ENCODE data around the gene PRSS8. TPM values are rescaled to one million over a fixed set of nuclear protein-coding genes. Genes with fewer than 3 reads are reported as not detected.

PRSS8 gene
- total RNA-seq, 1 donor from 2014 or later: not detected

DNA sequence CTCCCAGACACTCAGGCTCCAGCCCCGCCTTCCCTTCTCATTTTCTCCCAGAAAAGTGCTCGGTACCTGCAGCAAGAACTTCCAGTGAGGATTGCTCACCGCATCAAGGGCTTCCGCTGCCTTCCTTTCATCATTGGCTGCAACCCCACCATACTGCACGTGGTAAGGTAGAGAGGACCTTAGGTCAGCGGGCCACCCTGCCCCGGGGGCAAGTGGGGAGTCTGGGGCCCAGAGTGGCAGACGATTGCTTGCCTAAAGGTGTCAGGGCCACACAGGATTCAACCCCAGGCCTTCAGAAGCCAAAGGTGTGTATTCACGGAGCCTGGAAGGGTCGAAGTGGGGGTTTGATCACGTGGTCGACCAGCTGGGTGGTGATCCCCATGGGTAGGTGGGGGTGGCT, 25.9 kb downstream of the PRSS8 start:
- H3K27me3 Mint-ChIP-seq (ENCODE audit: low read depth): no peaks in the 10 kb centered on the region
- H3K27ac Mint-ChIP-seq (ENCODE audit: unreplicated experiment): no peak overlapping the region
- peaks cover 3% of the 10 kb centered on the region for H3K36me3 Mint-ChIP-seq (ENCODE audit: low read depth)

DNA sequence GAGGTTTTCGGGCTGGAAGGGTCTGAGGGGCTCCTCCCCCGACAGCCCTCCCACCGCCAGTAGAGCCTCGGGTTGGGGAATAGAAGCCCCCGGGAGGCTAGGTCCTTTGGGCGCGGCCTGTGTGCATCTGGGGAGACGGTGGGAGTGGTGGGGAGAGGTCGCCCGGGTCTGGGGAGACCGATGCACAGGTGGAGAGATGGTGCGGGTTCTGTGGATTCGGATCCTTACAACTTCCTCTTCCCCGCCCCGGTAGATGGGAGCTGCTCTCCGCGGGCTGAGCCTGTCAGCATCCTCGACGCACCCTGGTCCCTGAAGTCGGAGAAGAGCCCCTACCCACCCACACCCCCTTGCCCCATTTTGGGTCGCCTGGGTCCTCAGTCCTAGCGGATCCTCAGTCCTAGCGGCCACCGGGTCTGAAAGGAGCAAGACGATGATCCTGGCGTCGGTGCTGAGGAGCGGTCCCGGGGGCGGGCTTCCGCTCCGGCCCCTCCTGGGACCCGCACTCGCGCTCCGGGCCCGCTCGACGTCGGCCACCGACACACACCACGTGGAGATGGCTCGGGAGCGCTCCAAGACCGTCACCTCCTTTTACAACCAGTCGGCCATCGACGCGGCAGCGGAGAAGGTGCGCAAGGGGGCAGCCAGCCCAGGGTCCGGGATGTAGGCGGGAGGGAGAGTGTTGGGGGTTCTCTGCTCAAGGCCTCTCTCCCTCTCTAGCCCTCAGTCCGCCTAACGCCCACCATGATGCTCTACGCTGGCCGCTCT, 26.6 kb downstream of the PRSS8 start:
- H3K27me3 Mint-ChIP-seq (ENCODE audit: low read depth): no peaks in the 10 kb centered on the region
- TF ChIP-seq, protein P1, sequence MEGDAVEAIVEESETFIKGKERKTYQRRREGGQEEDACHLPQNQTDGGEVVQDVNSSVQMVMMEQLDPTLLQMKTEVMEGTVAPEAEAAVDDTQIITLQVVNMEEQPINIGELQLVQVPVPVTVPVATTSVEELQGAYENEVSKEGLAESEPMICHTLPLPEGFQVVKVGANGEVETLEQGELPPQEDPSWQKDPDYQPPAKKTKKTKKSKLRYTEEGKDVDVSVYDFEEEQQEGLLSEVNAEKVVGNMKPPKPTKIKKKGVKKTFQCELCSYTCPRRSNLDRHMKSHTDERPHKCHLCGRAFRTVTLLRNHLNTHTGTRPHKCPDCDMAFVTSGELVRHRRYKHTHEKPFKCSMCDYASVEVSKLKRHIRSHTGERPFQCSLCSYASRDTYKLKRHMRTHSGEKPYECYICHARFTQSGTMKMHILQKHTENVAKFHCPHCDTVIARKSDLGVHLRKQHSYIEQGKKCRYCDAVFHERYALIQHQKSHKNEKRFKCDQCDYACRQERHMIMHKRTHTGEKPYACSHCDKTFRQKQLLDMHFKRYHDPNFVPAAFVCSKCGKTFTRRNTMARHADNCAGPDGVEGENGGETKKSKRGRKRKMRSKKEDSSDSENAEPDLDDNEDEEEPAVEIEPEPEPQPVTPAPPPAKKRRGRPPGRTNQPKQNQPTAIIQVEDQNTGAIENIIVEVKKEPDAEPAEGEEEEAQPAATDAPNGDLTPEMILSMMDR (conservative IDR thresholded peaks at IDR 0.05): no peak
- peaks cover 16% of the 10 kb centered on the region for H3K4me1 Mint-ChIP-seq
- no peak overlapping the region for H3K27ac Mint-ChIP-seq (ENCODE audit: unreplicated experiment)
- no peaks in the 10 kb centered on the region for H3K9me3 Mint-ChIP-seq
- no peak for DNase-seq (ENCODE audit: low read depth, low spot score)
- peak overlapping the region; percentile 87 for H3K4me3 Mint-ChIP-seq
- peaks cover 3% of the 10 kb centered on the region for H3K36me3 Mint-ChIP-seq (ENCODE audit: low read depth)

More for the DNA sequence above, 25.9 kb downstream of the PRSS8 start:
- DNase-seq (ENCODE audit: low read depth, low spot score): no peak
- peak overlapping the region; percentile 87 for H3K4me3 Mint-ChIP-seq
- TF ChIP-seq, protein P1 (conservative IDR thresholded peaks at IDR 0.05): no peak
- no peaks in the 10 kb centered on the region for H3K9me3 Mint-ChIP-seq
- peaks cover 16% of the 10 kb centered on the region for H3K4me1 Mint-ChIP-seq

DNA sequence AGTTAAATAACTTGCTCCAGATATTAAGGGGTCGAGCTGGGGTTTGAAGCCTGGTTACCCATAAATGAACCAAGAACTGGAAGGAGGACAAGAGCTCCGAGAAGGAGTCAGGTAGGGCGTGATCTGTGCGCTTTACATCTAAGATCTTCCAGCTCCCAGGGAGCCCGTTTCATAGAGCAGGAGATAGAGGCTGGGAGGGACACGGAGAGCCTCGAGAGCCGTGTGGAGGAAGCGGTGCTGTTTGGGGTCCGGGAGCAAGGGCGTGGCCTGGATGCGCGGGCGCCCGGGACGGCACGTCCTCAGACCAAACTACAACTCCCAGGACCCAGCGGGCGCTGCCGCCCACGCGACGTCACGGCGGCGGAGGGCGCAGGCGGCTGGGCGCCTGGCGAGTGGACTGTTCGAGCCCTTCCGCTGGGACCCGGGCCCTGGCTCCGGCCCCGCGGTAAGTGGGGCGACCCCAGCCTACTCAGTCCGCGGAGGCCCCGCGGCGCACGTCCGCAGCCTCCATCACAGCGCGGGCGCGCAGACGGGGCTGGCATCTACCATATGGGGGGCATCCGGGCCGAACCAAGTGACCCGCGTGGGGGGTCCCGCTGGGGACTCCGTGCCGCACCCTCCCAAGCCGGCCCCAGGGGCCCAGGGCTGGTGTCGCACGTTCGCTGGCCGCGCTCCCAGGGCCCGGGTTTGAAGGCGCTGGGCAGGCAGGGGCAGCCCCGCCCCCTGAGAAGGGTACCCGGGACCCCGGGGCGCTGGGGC, 27.3 kb downstream of the PRSS8 start, which contains the start of gene BCKDK:
Gene BCKDK (plus strand): TSS at position 352 of the 759 bp plus-strand sequence. CDS start 838 bp downstream, outside the sequence.
- peak; percentile 63 for DNase-seq (ENCODE audit: low read depth, low spot score)
- Mint-ChIP-seq H3K4me3 (peak within 1 kb of the TSS; percentile 90), H3K27ac (ENCODE audit: unreplicated experiment) (no peak within 1 kb of the TSS), H3K9me3 (no peaks in the 10 kb centered on the region), H3K4me1 (peaks cover 16% of the 10 kb centered on the region), H3K27me3 (ENCODE audit: low read depth) (no peaks in the 10 kb centered on the region), H3K36me3 (ENCODE audit: low read depth) (peaks cover 3% of the 10 kb centered on the region)
- TF ChIP-seq, protein P1 (conservative IDR thresholded peaks at IDR 0.05): no peak

DNA sequence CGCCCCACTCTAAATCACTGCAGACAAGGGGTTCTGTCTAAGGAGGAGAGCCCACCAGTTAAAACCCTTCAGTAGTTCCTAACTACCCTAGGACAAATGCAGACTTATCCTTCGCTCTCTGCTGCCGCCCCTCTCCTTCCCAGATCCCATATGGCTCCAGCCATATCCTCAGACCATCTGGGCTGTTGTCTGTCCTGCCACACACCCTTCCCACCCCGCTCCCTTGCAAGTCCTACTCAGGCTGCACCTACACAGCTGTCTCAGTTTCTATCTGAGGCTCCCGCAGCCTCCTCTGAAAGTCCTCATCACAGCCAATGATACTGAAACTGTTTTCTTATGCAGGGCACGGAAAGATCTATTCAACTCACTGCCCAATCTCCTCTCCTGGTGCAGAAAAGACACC, 28.1 kb downstream of the PRSS8 start:
- TF ChIP-seq, protein P1 (conservative IDR thresholded peaks at IDR 0.05): no peak
- Mint-ChIP-seq H3K4me3 (peak overlapping the region; percentile 90), H3K27me3 (ENCODE audit: low read depth) (no peaks in the 10 kb centered on the region), H3K27ac (ENCODE audit: unreplicated experiment) (no peak overlapping the region), H3K36me3 (ENCODE audit: low read depth) (peaks cover 3% of the 10 kb centered on the region), H3K9me3 (no peaks in the 10 kb centered on the region), H3K4me1 (peaks cover 16% of the 10 kb centered on the region)
- no peak for DNase-seq (ENCODE audit: low read depth, low spot score)

DNA sequence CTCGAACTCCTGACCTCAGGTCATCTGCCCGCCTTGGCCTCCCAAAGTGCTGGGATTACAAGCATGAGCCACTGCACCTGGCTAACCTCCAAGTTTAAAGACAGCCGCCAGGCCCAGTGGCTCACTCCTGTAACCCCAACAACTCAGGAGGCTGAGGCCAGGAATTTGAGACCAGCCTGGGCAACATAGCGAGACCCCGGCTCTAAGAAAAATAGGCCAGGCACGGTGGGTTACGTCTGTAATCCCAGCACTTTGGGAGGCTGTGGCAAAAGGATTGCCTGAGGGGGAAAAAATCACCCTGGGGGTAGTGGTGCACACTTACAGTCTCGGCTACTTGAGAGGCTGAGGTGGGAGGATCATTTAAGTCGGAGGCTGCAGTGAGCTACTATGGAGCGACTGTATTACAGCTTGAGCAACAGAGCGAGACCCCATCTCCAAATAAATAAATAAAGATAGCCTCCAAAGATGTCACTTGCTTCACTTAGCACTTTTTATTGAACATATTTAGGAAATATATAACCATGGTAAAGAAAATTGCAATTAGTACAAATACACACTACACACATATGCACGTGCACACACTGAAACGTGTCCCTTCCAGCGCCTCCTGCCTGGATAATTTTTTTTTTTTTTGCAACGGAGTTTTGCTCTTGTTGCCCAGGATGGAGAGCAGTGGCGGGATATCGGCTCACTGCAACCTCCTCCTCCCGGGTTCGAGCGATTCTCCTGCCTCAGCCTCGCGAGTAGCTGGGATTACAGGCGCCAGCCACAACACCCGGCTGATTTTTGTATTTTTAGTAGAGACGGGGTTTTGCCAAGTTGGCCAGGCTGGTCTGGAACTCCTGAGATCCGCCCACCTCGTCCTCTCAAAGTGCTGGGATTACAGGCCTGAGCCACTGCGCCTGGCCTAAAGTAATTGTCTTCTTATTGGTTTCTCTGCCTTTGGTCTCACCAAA, 28.7 kb downstream of the PRSS8 start:
- Mint-ChIP-seq H3K4me1 (peaks cover 16% of the 10 kb centered on the region), H3K4me3 (peak overlapping the region; percentile 90), H3K27ac (ENCODE audit: unreplicated experiment) (no peak overlapping the region), H3K36me3 (ENCODE audit: low read depth) (peaks cover 3% of the 10 kb centered on the region), H3K27me3 (ENCODE audit: low read depth) (no peaks in the 10 kb centered on the region), H3K9me3 (no peaks in the 10 kb centered on the region)
- TF ChIP-seq, protein P1 (conservative IDR thresholded peaks at IDR 0.05): no peak
- no peak for DNase-seq (ENCODE audit: low read depth, low spot score)
